D341Med (cell line): ENCODE data around the gene PPP1R12A.

Source experiments
- DNase-seq: peaks from one replicate; pipeline ENCODE4 v3.0.0; 2012; ENCODE audit warnings: low spot score

The PPP1R12A gene

DNA sequence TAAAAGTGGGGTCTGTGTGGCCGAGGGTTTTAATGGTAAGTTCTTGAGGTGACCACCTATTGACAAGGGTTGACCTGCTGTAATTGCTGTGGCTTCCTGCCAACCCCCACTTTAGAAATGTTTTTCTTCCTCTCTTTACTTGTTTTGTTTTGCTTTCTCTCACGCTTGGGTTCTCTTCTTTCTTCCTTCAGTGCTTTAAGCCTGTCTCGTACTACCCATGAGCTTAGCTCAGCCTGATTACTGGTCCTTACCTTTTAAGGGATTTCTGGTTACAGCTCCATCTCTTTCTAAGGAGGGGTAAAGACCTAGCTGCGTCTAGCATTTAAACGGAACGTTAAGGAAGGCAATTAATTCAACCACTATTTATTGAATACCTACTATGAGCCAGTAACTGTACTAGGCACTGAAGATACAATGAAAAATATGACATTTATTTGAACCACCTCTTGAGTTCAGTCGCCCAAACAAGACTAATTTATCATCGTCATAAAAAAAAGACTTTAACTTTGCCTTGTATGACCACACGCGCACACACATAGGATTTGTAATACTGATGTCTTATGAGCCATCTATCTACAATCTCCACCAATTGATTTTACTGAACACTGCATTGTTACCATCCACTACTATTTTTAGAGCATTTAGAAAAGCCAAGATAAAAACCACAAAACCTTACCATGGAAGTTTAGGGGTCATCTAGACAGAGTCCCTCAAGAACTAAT is 888 bp upstream of the PPP1R12A start:
- DNase-seq = no peak

GRCh38 chr12:79934281-79935020 is 446 bp downstream of the PPP1R12A start:
- peak; percentile 66 for DNase-seq

- no peak for DNase-seq
These were observed 1.2 kb downstream of the PPP1R12A start for GRCh38 chr12:79933532-79934264.

DNA sequence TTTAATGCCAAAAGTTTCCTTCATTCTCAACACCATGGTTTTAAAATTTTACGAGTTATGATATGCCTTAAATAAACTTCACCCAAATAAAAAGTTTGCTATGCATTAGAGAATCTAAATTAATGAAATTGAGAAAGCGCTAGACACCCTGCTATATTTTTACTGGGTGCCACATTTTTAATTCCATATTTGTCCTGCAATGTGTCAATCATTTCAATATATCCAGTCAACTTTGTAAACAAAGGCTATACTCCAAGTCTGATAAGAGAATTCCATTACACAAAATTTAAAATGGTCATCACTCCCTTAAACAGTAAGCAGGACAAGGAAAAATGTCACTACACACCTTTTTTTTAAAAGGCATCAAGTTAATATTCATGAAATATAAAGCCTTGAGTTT is 1.9 kb downstream of the PPP1R12A start:
- DNase-seq = no peak

- no peak for DNase-seq
These were observed 2.5 kb downstream of the PPP1R12A start for GRCh38 chr12:79932357-79932756.

DNA sequence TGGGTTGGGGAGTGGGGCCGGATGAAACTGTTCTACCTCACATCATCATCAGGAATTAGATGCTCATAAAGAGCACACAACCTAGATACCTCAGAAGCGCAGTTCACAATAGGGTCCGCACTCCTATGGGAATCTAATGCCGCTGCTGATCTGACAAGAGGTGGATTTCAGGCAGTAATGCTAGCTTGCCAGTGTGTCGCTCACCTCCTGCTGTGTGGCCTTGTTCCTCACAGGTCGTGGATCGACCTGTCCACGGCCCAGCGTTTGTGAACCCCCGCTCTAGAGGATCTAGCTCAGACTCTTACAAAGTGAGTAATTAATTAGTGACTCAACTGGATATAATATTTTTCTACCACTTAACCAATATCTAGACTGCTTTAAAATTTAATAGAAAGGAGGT is 5.8 kb downstream of the PPP1R12A start:
- no peak for DNase-seq

DNA sequence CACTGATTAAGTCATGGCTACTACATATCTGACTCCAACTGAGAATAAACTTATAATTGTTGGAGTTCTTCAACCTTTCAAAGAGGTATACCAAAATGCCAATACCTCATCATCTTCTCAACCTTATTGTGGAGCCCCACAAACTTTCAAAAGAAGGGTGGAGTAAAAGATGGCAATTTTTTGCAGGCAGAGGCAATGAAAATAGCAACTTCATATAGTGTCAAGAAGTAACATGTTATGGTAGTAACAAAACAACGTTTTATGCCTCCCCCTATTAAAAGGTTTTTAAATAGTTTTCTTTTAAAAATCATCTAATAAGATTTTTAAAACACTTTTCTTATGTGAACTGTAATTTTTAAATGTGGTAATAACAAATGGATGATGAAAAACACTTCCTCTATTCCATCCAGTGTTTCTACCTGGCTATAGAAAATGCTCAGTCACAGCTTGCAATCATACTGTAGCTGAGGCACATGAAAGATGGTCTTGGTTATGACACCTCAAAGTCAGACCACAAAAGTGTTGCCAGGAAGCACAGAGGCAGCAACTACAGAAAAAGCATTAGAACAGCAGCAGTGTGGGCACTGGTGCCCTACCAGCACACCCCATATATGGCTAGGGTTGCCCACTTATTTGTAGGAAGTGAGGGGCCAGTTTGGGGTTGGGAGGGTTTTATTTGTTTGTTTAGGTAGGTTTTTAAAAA is 7.0 kb downstream of the PPP1R12A start:
- DNase-seq = no peak

GRCh38 chr12:79926951-79927350 is 7.9 kb downstream of the PPP1R12A start:
- DNase-seq = no peak

- DNase-seq = no peak
These were observed 9.4 kb downstream of the PPP1R12A start for GRCh38 chr12:79925492-79925891.

DNA sequence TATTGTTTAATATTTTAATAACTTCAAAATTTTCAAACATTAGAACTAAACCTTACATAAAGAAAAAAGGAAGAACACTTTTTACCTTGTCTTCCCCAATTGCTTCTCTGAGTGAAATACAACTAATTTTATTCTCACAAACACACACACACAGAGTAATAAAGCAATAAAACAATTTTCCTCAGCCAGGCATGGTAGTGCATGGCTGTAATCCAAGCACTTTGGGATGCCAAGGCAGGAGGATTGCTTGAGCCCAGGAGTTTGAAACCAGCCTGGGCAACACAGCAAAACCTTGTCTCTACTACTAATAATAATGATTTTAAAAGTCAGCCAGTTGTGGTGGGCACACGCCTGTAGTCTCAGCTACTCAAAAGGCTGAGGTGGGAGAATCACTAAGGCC is 13.1 kb downstream of the PPP1R12A start:
- DNase-seq = no peak

- no peak for DNase-seq
These were observed 14.3 kb downstream of the PPP1R12A start for GRCh38 chr12:79920421-79921238.

GRCh38 chr12:79919762-79920161 is 15.1 kb downstream of the PPP1R12A start:
- no peak for DNase-seq

DNA sequence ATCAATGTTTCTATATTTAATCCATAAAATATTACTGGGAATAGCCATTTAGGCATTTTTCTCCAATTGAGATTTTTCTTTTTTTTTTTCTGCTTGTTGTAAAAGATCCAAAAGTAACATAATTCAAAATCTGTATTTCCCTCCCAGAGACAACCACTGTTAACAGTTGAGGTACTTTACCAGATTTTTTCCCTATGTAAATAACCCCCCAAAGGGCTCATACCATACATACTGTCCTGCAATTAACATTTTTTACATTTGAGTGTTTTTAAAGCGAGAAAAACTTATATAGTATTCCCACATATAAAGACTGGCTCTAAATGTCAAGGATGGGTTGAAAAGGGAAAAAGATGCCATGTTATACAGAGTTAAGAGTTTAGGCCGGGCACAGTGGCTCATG is 18.1 kb downstream of the PPP1R12A start:
- DNase-seq = no peak

- no peak for DNase-seq
These were observed 22.8 kb downstream of the PPP1R12A start for GRCh38 chr12:79911889-79912656.

GRCh38 chr12:79908366-79908765 is 26.5 kb downstream of the PPP1R12A start:
- DNase-seq = no peak

GRCh38 chr12:79901506-79901905 is 33.4 kb downstream of the PPP1R12A start:
- no peak for DNase-seq

- DNase-seq = no peak
These were observed 33.9 kb downstream of the PPP1R12A start for GRCh38 chr12:79900951-79901350.

DNA sequence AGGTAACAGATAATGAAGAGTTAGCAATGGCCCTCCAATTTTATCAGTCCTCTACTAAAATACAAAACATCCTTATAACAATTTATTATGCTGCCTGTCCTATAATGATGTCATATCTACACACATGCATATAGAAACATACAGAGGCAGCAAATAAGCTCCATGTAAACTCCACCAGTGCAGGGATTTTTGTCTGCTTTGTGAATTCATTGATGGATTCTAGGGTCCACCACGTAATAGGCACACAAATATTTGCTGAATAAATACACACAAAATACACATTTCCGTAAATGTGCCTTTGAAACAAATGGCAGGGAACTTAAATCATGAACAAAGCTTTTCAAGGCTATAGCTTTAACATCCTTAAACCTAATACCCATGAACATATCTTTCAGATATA is 34.7 kb downstream of the PPP1R12A start:
- no peak for DNase-seq

DNA sequence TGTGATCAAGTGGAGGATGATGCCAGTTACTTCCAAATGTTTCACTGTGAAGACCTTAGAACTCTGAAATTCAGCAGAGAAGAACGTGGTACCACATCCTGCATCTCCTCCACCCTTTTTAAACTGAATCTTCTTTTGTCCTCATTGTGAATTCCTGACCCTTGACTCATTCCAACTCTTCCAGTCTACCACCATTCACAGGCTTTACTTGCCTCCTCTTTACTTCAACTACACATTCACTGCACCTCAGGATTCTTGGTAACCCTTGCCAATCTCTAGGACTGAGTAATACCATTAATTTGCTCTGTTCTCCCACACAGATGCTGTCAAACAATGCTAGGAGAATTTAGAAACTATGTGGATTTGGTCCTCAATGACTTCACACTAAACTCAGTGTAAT is 37.3 kb downstream of the PPP1R12A start:
- no peak for DNase-seq

- DNase-seq = no peak
These were observed 39.1 kb downstream of the PPP1R12A start for GRCh38 chr12:79895804-79896203.

DNA sequence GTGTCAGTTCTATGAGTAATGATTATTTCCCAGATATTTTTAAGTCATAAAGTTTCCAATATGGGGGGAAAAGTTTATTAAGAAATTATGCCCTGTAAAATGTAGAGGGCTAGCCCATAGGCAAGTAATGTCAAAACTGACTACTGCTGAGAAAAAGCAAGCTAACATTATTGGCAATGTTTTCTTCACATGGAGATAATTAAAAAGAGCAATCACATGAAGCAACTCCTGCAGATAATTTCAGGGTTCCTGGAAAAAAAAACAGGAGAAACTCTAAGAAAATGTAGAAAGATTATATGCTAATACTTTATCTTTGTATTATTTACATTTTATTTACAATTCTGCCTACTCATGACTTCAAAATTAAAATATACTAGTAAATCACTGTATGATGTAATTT is 39.8 kb downstream of the PPP1R12A start:
- no peak for DNase-seq
